Thyroid gland (tissue), 4 donors: Measurements from ENCODE around the gene OR5H15. TPM values are rescaled to one million over a fixed set of nuclear protein-coding genes. Genes with fewer than 3 reads are reported as not detected.
A peak's percentile ranks its signal among the peaks of the same experiment; 100 is the strongest.
"Not testable (repeated sequence)": the region's sequence is repeated elsewhere in the genome, so short reads cannot be mapped to it uniquely, and the experiment has no call there.

Experiments used
- DNase-seq, 2 donors: peaks; one replicate each; pipeline ENCODE4 v3.0.0-alpha.2; 2019
- H3K27ac ChIP-seq, 3 donors: fragments of 200-600 bp; sonication (generic); 1 replicate in 2 of 3; 2 replicates in 1 of 3; pipeline ENCODE4 v1.5.1; 2016 to 2019; ENCODE audit warnings: mild to moderate bottlenecking in 1 of 3, moderate library complexity in 1 of 3
- H3K27me3 ChIP-seq: fragments of 200-600 bp; sonication (generic); one replicate; pipeline ENCODE4 v1.5.1; 2019
- H3K36me3 ChIP-seq, 2 donors: fragments of 200-600 bp; sonication (generic); one replicate each; pipeline ENCODE4 v1.5.1; 2016 to 2019
- H3K4me1 ChIP-seq, 2 donors: fragments of 200-600 bp; sonication (generic); one replicate each; pipeline ENCODE4 v1.5.1; 2017 to 2019
- H3K4me3 ChIP-seq, 3 donors: fragments of 200-600 bp; sonication (generic); replicated peaks in 1 of 3; 1 replicate in 2 of 3; 2 replicates in 1 of 3; pipeline ENCODE4 v1.5.1; 2016; ENCODE audit warnings: mild to moderate bottlenecking in 1 of 3
- H3K9me3 ChIP-seq: fragments of 200-600 bp; sonication (generic); one replicate; pipeline ENCODE4 v1.5.1; 2017
- POLR2A ChIP-seq, 2 donors: fragments of 450-650 bp; IDR thresholded peaks; one replicate each; pipeline ENCODE4 v1.6.1; 2017; ENCODE audit warnings: antibody characterized with exemption in 2 of 2, mild to moderate bottlenecking in 2 of 2, moderate library complexity in 1 of 2
- WGBS, 2 donors: methylation state at CpG; one replicate each; pipeline ENCODE4 v1.1.5; 2017; 5-methylcytosine and 5-hydroxymethylcytosine counted together
- intact Hi-C: fragments of 100-400 bp; cut with DNase I; formaldehyde crosslinking; loops from one replicate; pipeline ENCODE4 v1.15.1; 2023
- total RNA-seq, 4 donors: library from RNA; depleted of rRNA; stranded (reverse); fragments of >200 nt; gene quantifications; one replicate each; pipeline ENCODE4 v1.2.3, GENCODE V29; 2016
- TF ChIP-seq, protein P1 (sequence below), 6 experiments: fragments of 200-600 bp in 3 of 6; fragments of 450-650 bp in 3 of 6; sonication (generic) in 3 of 6; IDR thresholded peaks; one replicate each; pipeline ENCODE4 v1.5.1; 2016 to 2019; ENCODE audit warnings: antibody characterized with exemption in 6 of 6, mild to moderate bottlenecking in 2 of 6, inconsistent platforms in 1 of 6, moderate library complexity in 1 of 6

OR5H15 gene
- total RNA-seq = not detected

DNA sequence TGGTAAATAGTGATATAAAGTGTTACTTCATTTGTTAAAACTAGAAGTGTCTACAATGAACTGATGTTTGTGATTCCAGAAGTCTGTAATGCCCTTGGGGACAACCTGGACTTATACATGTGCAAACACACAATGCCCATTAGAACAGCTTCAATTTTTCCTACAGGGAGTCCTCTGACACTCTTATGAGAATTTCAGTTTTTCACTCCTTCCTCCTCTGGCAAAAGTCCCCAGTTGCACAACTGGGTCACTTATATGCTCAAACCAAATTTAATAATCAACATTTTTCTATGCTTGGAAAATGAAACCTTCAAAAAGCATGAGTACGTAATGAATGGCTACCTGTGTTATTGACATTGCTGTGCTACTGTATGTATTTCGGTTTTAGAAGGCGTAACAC, at the start of gene OR5H15:
OR5H15 (plus strand) TSS at position 301 of the 400 bp plus-strand sequence. CDS start 2,004 bp downstream, outside the sequence.
- Histone ChIP-seq H3K36me3 (no peaks in the 10 kb centered on the region), H3K27me3 (no peaks in the 10 kb centered on the region), H3K9me3 (no peaks in the 10 kb centered on the region), H3K27ac (no peak within 1 kb of the TSS), H3K4me3 (no peak within 1 kb of the TSS), H3K4me1 (no peaks in the 10 kb centered on the region)
- 93 to 97% methylated on average over 3 of the region's 3 CpGs for WGBS, 2 donors
- TF ChIP-seq, protein P1, sequence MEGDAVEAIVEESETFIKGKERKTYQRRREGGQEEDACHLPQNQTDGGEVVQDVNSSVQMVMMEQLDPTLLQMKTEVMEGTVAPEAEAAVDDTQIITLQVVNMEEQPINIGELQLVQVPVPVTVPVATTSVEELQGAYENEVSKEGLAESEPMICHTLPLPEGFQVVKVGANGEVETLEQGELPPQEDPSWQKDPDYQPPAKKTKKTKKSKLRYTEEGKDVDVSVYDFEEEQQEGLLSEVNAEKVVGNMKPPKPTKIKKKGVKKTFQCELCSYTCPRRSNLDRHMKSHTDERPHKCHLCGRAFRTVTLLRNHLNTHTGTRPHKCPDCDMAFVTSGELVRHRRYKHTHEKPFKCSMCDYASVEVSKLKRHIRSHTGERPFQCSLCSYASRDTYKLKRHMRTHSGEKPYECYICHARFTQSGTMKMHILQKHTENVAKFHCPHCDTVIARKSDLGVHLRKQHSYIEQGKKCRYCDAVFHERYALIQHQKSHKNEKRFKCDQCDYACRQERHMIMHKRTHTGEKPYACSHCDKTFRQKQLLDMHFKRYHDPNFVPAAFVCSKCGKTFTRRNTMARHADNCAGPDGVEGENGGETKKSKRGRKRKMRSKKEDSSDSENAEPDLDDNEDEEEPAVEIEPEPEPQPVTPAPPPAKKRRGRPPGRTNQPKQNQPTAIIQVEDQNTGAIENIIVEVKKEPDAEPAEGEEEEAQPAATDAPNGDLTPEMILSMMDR (IDR thresholded peaks at IDR 0.05) = no peak
- TF ChIP-seq POLR2A (IDR thresholded peaks at IDR 0.05) = no peak
- intact Hi-C loops = no loop called here
- DNase-seq = no peak

DNA sequence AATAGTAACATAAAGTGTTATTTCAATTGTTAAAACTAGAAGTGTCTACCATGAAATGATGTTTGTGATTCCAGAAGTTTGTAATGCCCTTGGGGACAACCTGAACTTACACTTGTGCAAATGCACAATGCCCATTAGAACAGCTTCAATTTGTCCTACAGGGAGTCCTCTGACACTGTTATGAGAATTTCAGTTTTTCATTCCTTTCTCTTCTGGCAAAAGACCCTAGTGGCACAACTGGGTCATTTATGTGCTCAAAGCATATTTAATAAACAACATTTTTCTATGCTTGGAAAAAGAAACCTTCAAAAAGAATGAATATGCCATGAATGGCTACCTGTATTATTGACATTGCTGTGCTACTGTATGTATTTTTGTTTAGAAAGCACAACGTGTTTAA, 36.1 kb upstream of the OR5H15 start, which contains the start of gene OR5H1:
OR5H1 (plus strand) TSS at position 301 of the 400 bp plus-strand sequence. CDS start 1,977 bp downstream, outside the sequence.
- Histone ChIP-seq H3K9me3 (no peaks in the 10 kb centered on the region), H3K4me1 (no peaks in the 10 kb centered on the region), H3K27me3 (no peaks in the 10 kb centered on the region), H3K4me3 (no peak within 1 kb of the TSS), H3K36me3 (no peaks in the 10 kb centered on the region), H3K27ac (no peak within 1 kb of the TSS)
- no peak for TF ChIP-seq POLR2A (IDR thresholded peaks at IDR 0.05)
- TF ChIP-seq, protein P1 (IDR thresholded peaks at IDR 0.05) = no peak
- no peak for DNase-seq
- intact Hi-C loops = no loop called here
- WGBS, 2 donors = 78 to 84% methylated on average over 1 of the region's 1 CpG

DNA sequence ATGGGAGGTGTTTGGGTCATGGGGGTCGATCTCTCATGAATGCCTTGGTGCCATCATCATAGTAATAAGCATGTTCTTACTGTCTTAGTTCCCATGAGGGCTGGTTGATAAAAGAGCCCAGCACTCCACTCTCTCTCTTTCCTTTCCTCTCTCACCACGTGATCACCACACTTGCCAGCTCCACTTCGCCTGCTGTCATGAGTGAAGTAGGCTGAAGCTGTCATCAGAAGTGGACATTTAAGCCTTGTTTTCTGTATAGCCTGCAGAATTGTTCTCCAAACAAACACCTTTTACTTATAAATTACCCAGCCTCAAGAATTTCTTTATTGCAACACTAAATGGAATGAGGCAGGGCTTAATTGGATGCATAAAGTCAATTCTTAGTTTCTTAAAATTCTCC, 29.9 kb upstream of the OR5H15 start:
- intact Hi-C loops = no loop called here
- DNase-seq = peak; percentile 17 to 23
- WGBS, 2 donors = 51 to 56% methylated on average over 3 of the region's 3 CpGs
- Histone ChIP-seq H3K4me3 (no peak overlapping the region), H3K36me3 (no peaks in the 10 kb centered on the region), H3K9me3 (no peaks in the 10 kb centered on the region), H3K4me1 (no peaks in the 10 kb centered on the region), H3K27ac (no peak overlapping the region), H3K27me3 (no peaks in the 10 kb centered on the region)
- TF ChIP-seq, protein P1 (IDR thresholded peaks at IDR 0.05) = no peak
- no peak for TF ChIP-seq POLR2A (IDR thresholded peaks at IDR 0.05)

DNA sequence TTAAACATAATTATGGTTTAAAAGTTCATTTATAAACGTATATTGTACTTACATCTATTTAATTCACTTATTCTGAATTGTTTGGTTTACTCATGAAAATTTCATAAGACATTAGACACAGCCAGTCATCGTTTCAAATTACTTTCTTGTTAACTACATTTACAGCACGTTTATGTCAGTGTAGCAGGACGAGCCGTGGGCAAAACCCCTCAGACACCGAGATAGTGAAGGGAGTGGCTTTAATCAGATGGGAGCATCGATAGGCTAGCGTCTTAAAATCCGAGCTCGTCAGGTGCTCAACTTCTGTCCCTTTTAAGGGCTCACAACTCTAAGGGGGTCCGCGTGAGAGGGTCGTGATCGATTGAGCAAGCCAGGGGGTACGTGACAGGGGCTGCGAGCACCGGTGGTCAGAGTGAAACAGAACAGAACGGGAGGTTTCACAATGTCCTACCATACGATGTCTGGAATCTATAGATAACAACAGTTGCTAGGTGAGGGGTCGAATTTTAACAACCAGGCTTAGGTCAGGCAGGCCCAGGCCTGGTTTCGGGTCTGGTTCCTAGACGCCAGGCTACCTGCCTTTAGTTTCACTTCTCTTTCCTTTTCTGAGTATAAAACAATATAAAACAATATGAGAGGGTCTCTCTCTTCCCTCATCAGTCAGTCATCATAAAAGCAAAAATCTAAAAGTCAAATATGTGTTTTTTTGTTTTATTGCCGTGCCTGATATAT, 28.5 kb upstream of the OR5H15 start:
- H3K27ac ChIP-seq, H3K4me1 ChIP-seq, H3K9me3 ChIP-seq, intact Hi-C loops, H3K36me3 ChIP-seq, H3K27me3 ChIP-seq, H3K4me3 ChIP-seq, DNase-seq: not testable (repeated sequence)
- WGBS, 2 donors = 88 to 92% methylated on average over 23 of the region's 23 CpGs

DNA sequence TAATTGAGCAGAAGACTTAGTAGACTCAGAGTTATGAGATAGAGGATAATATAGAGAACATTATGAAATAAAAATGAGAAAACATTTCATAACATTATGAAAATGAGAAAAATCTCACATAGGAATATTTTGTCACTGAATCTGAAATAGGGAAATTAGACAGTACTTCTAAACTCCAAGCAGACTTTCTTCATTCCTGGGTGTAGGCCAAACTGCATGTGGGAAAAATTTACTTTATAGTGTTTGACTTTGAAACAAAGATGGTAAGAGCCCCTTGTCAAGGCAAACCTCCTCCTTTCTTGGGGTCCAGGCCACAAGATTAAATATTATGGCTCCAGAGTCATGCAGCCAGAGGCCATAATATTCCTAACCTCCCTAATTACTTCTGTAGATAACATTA, 26.0 kb upstream of the OR5H15 start:
- no peak overlapping the region for H3K27ac ChIP-seq
- H3K27me3 ChIP-seq = no peaks in the 10 kb centered on the region
- H3K4me1 ChIP-seq = no peaks in the 10 kb centered on the region
- intact Hi-C loops = no loop called here
- no peaks in the 10 kb centered on the region for H3K36me3 ChIP-seq
- no peak for DNase-seq
- H3K9me3 ChIP-seq = no peaks in the 10 kb centered on the region
- no peak overlapping the region for H3K4me3 ChIP-seq
- TF ChIP-seq, protein P1 (IDR thresholded peaks at IDR 0.05) = no peak
- TF ChIP-seq POLR2A (IDR thresholded peaks at IDR 0.05) = no peak
